Measurements from ENCODE around the gene DSPP. TPM values are rescaled to one million over a fixed set of nuclear protein-coding genes. Genes with fewer than 3 reads are reported as not detected.

Gene DSPP
- total RNA-seq, 2 experiments from 2014 or later = not detected

DNA sequence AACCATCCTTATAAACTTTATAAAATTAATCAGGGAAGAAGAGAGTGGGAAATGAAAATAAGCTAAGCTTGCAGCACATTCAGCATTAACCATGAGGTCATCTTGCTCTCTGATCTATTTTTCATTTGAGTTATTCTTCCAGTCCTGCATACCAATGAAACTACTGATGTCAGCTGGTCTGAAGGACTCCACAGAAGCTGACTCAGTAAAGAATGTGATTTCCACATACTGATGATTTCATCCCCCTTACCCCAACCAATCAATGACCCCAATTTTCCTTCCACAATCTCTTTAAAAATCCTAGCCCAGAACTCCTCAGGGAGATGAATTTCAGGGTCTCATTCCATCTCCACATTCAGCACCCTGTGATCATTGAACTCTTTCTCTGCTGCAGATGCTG is 18.8 kb upstream of the DSPP start:
- H3K4me1 Mint-ChIP-seq = no peaks in the 10 kb centered on the region
- H3K27me3 Mint-ChIP-seq = peaks cover 12% of the 10 kb centered on the region
- no peak for DNase-seq
- H3K9me3 Mint-ChIP-seq (ENCODE audit: low read depth) = peaks cover 3% of the 10 kb centered on the region
- H3K4me3 Mint-ChIP-seq = no peak overlapping the region
- no peak for ATAC-seq
- no peak overlapping the region for H3K27ac Mint-ChIP-seq
- no peaks in the 10 kb centered on the region for H3K36me3 Mint-ChIP-seq
- CTCF ChIA-PET = no interaction called here

DNA sequence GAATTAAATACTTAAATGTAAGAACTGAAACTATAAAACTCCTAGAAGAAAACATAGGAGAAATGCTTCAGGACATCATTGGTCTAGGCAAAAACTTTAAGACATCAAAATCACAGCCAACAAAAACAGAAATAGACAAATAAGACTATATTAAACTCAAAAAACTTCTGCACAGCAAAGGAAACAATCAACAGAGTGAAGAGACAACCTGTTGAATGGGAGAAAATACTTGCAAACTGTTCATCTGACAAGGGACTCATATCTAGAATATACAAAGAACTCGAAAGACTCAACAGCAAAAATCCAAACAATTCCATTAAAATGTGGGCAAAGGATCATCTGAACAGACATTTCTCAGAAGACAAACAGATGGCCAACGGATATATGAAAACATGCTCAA is 16.2 kb upstream of the DSPP start:
- Mint-ChIP-seq H3K36me3 (no peaks in the 10 kb centered on the region), H3K9me3 (ENCODE audit: low read depth) (peaks cover 3% of the 10 kb centered on the region), H3K27me3 (peaks cover 14% of the 10 kb centered on the region), H3K4me1 (no peaks in the 10 kb centered on the region), H3K4me3 (no peak overlapping the region), H3K27ac (no peak overlapping the region)
- ATAC-seq (no peak), DNase-seq (no peak)
- CTCF ChIA-PET = no interaction called here

DNA sequence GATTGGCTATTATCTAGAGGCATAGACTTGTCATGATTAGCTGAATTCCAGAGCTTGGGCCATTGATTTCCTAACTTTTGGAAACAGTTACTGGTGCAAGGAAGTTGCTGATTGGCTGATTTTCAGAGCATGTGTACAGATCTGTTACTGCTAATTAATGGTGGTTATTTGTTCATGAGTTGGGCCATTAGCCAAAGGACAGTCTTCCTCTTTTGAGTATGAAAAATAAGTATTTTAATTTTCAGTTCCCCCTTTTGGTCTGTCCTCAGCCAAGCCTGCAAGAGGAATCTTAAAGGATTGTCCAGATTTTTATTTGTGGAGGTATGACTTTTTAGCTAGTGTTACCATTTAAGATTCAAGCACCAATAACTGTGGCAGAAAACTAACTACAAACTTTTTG is 7.0 kb upstream of the DSPP start:
- Mint-ChIP-seq H3K27ac (no peak overlapping the region), H3K4me3 (no peak overlapping the region), H3K9me3 (ENCODE audit: low read depth) (no peaks in the 10 kb centered on the region), H3K4me1 (no peaks in the 10 kb centered on the region), H3K36me3 (no peaks in the 10 kb centered on the region), H3K27me3 (peaks cover 36% of the 10 kb centered on the region)
- no peak for ATAC-seq
- CTCF ChIA-PET = no interaction called here
- DNase-seq = no peak

DNA sequence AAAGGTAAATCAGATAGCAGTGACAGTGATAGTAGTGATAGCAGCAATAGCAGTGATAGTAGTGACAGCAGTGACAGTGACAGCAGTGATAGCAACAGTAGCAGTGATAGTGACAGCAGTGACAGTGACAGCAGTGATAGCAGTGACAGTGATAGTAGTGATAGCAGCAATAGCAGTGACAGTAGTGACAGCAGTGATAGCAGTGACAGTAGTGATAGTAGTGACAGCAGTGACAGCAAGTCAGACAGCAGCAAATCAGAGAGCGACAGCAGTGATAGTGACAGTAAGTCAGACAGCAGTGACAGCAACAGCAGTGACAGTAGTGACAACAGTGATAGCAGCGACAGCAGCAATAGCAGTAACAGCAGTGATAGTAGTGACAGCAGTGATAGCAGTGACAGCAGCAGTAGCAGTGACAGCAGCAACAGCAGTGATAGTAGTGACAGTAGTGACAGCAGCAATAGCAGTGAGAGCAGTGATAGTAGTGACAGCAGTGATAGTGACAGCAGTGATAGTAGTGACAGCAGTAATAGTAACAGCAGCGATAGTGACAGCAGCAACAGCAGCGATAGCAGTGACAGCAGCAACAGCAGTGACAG is 6.1 kb downstream of the DSPP start:
- CTCF ChIA-PET = no interaction called here
- no peak for DNase-seq
- Mint-ChIP-seq H3K4me1 (no peaks in the 10 kb centered on the region), H3K9me3 (ENCODE audit: low read depth) (no peaks in the 10 kb centered on the region), H3K27me3 (peaks cover 11% of the 10 kb centered on the region), H3K27ac (no peak overlapping the region), H3K4me3 (no peak overlapping the region), H3K36me3 (no peaks in the 10 kb centered on the region)
- no peak for ATAC-seq

DNA sequence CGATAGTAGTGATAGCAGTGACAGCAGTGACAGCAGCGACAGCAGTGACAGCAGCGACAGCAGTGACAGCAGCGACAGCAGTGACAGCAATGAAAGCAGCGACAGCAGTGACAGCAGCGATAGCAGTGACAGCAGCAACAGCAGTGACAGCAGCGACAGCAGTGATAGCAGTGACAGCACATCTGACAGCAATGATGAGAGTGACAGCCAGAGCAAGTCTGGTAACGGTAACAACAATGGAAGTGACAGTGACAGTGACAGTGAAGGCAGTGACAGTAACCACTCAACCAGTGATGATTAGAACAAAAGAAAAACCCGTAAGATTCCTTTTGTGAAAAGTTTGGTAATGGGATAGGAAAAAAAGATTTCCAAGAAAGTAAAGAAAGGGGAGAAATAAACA is 7.9 kb downstream of the DSPP start:
- Mint-ChIP-seq H3K9me3 (ENCODE audit: low read depth) (no peaks in the 10 kb centered on the region), H3K36me3 (no peaks in the 10 kb centered on the region), H3K27me3 (peaks cover 15% of the 10 kb centered on the region), H3K27ac (no peak overlapping the region), H3K4me1 (no peaks in the 10 kb centered on the region), H3K4me3 (no peak overlapping the region)
- DNase-seq = no peak
- no peak for ATAC-seq
- CTCF ChIA-PET = no interaction called here

DNA sequence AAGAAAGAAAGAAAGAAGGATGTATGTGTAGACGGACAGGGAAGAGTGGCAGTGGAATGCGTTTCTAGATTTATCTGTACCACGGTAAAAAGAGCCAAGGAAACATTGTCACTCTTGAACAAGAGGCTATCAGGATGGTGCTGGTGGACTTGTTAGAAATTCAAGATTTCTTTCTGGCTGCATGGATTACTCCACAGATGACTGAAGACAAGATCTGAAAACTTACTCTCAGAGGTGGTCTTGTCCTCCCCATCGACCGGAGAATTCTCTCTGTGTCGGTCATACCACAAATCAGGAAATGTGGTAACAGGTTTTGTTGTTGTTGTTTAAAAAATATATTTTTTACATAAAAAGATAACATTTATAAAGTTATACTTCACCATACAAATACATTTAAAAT is 11.8 kb downstream of the DSPP start:
- H3K36me3 Mint-ChIP-seq = no peaks in the 10 kb centered on the region
- ATAC-seq (no peak), DNase-seq (no peak)
- H3K9me3 Mint-ChIP-seq (ENCODE audit: low read depth) = no peaks in the 10 kb centered on the region
- H3K4me1 Mint-ChIP-seq = no peaks in the 10 kb centered on the region
- no peak overlapping the region for H3K27ac Mint-ChIP-seq
- peaks cover 11% of the 10 kb centered on the region for H3K27me3 Mint-ChIP-seq
- no peak overlapping the region for H3K4me3 Mint-ChIP-seq
- CTCF ChIA-PET = no interaction called here

DNA sequence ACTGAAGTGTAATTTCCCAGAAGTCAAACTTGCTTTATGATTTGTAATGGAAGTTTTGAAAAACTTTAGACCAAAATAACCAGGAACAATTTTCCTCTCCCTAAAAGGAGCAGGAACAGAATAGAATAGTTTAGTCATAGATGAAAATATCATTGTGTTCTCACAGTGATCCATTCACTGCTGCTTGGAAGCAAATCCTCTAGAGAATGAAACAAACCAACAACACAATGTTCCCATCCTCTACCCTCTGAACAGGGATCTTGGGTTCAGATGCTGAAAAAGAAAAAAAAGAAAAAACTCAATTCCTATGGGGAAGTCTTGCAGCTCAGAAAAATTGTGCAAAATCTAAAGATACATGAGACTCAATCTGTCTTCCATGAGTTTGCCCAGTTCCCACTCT is 12.2 kb downstream of the DSPP start:
- Mint-ChIP-seq H3K4me1 (no peaks in the 10 kb centered on the region), H3K27me3 (peaks cover 11% of the 10 kb centered on the region), H3K4me3 (no peak overlapping the region), H3K27ac (no peak overlapping the region), H3K9me3 (ENCODE audit: low read depth) (no peaks in the 10 kb centered on the region), H3K36me3 (no peaks in the 10 kb centered on the region)
- no peak for ATAC-seq
- CTCF ChIA-PET = no interaction called here
- no peak for DNase-seq

DNA sequence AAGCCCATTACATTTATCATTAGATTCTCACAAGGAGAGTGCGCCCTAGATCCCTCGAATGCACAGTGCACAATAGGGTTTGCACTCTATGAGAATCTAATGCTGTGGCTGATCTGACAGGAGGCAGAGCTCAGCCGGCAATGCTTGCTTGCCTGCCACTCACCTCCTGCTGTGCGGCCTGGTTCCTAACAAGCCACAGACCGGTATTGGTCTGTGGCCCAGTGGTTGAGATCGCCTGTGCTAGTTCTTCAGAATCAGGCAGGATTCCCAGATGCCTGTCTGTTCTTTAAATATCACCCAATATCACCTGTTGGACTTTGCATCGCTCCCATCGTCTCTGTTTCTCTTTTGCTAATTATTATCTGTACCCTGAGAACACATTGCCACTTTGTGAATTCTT is 14.0 kb downstream of the DSPP start:
- no peak for ATAC-seq
- no peaks in the 10 kb centered on the region for H3K4me1 Mint-ChIP-seq
- no peaks in the 10 kb centered on the region for H3K36me3 Mint-ChIP-seq

DNA sequence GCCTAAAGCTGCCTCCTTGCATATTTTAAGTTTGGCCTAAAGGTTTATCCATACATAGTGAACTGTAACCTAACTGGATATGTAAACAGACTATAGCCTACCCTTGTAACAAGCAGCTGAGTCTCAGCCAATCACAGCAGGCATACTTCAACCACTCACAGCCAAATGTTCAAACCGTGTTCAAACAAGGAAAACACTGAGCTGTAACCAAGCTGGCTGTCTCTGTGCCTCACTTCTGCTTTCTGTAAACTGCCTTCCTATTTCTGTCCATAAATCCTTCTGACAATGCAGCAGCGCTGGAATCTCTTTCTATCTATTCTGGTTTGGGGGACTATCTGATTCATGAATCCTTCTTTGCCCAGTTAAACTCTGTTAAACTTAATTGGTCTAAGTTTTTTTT is 16.4 kb downstream of the DSPP start:
- Mint-ChIP-seq H3K36me3 (no peaks in the 10 kb centered on the region), H3K9me3 (ENCODE audit: low read depth) (no peaks in the 10 kb centered on the region), H3K4me3 (no peak overlapping the region), H3K27ac (no peak overlapping the region), H3K27me3 (peaks cover 4% of the 10 kb centered on the region), H3K4me1 (no peaks in the 10 kb centered on the region)
- DNase-seq (no peak), ATAC-seq (no peak)
- CTCF ChIA-PET = no interaction called here

More for the DNA sequence above, 14.0 kb downstream of the DSPP start:
- Mint-ChIP-seq H3K9me3 (ENCODE audit: low read depth) (no peaks in the 10 kb centered on the region), H3K27ac (no peak overlapping the region), H3K27me3 (peaks cover 11% of the 10 kb centered on the region), H3K4me3 (no peak overlapping the region)
- CTCF ChIA-PET = no interaction called here
- DNase-seq = no peak

DNA sequence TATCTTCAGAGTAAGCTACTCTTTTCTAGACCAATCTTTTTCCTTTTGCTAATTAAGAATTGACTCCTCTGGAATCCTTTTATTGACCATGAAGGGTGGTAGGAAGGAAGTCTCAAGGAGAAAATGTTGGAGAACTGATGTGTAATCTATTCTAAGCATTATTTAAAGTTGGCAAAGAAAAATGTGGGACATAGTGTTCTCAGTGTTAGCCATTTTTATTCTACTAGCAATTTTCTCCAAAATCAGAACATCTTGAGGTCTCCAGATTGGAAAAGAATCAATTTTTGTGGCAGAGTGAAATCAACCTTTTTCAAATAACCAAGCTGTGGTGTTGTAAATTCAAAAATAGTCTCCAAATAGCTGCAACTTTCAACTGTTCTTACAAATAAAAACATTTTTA is 23.3 kb downstream of the DSPP start:
- no peaks in the 10 kb centered on the region for H3K36me3 Mint-ChIP-seq
- H3K27ac Mint-ChIP-seq = no peak overlapping the region
- no peak for ATAC-seq
- peaks cover 6% of the 10 kb centered on the region for H3K27me3 Mint-ChIP-seq
- no peaks in the 10 kb centered on the region for H3K4me1 Mint-ChIP-seq
- no peak overlapping the region for H3K4me3 Mint-ChIP-seq
- H3K9me3 Mint-ChIP-seq (ENCODE audit: low read depth) = no peaks in the 10 kb centered on the region
- DNase-seq = no peak
- CTCF ChIA-PET = no interaction called here

DNA sequence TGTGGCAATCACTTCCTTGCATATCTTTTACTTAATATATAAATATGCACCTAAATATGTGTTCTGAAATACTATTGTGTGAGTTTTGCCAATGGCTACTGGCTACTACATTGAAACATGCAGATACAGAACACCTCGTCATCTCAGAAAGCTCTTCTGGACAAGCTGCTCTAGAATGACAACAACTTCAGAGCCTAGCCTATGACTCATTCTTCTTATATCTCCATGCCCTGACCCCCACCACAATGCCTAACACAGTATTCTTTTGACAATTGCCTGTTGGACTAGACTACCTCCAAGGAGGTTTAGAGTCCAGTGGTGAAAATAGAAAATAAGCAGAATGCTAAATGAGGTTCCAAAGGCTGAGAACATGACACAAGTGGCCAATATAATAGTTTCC is 24.1 kb downstream of the DSPP start:
- Mint-ChIP-seq H3K4me1 (no peaks in the 10 kb centered on the region), H3K27ac (no peak overlapping the region), H3K27me3 (peaks cover 6% of the 10 kb centered on the region), H3K9me3 (ENCODE audit: low read depth) (no peaks in the 10 kb centered on the region), H3K36me3 (no peaks in the 10 kb centered on the region), H3K4me3 (no peak overlapping the region)
- CTCF ChIA-PET = no interaction called here
- DNase-seq (no peak), ATAC-seq (no peak)

DNA sequence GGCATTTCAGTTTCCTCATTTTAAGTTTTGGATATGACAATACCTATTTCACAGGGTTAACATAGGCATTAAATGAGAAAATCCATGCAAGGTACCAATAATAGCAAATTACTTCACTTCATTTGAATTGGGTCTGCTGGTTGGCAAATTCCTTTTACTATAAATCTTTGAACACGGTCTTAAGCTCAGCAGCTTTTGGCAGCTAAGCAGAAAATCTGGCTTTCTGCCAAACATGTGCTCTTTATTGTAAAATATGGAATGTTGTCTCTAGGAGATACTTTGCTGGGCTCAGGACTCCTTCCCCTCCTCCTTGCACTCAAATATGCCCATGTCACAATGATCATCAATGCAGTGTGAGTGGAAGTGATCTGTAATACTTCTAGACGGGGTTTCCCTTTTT is 24.9 kb downstream of the DSPP start:
- no peaks in the 10 kb centered on the region for H3K9me3 Mint-ChIP-seq (ENCODE audit: low read depth)

DNA sequence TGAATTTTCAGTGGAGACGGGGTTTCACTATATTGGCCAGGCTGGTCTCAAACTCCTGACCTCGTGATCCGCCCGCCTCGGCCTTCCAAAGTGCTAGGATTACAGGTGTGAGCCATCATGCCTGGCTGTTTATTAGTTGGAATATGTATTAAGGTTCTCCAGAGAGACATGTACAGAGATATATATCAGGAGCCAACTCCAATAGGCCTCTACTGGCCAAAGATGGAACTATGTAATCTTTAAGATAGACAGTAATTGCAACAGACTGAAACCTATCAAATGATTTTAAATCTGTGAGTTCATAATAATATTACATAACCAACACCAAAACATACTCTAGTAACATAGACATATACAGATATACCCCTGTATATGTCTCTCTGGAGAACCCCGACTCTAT is 36.0 kb downstream of the DSPP start:
- H3K4me3 Mint-ChIP-seq = no peak overlapping the region
- no peaks in the 10 kb centered on the region for H3K4me1 Mint-ChIP-seq
- CTCF ChIA-PET = no interaction called here
- H3K27me3 Mint-ChIP-seq = peaks cover 15% of the 10 kb centered on the region
- no peaks in the 10 kb centered on the region for H3K9me3 Mint-ChIP-seq (ENCODE audit: low read depth)
- no peak for DNase-seq
- no peak overlapping the region for H3K27ac Mint-ChIP-seq
- ATAC-seq = no peak
- H3K36me3 Mint-ChIP-seq = no peaks in the 10 kb centered on the region

More for the DNA sequence above, 24.9 kb downstream of the DSPP start:
- Mint-ChIP-seq H3K4me3 (no peak overlapping the region), H3K27ac (no peak overlapping the region), H3K27me3 (peaks cover 6% of the 10 kb centered on the region), H3K4me1 (no peaks in the 10 kb centered on the region), H3K36me3 (no peaks in the 10 kb centered on the region)
- ATAC-seq (no peak), DNase-seq (no peak)
- CTCF ChIA-PET = interaction anchor here (1.3 kb wide), 1 partner anchor 216 kb away, joined by 3 read pairs; no protein-coding TSS in a partner anchor

DNA sequence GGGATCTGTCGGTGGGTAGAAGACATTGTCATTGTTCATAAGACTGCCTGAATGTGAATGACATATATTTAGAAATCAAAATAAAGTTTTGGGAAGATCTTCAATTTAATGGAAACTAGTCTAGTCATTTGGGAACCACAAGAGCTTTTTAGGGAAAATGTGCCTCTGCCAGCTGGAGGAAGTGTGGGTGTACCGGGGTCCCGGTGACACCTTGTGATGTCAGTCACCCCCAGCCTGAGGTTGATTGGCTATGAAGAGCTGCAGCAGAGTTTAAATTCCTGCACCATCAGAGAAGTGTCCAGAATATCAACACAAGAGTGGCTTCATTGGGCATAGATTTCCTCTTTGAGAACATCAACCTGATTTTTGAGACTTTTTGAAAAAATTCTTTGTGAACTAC is 41.7 kb downstream of the DSPP start, which contains the start of gene DMP1:
TSS of gene DMP1 (plus strand) at position 301 of the 400 bp plus-strand sequence. CDS start 6,213 bp downstream, outside the sequence.
- DNase-seq (no peak), ATAC-seq (no peak)
- CTCF ChIA-PET = no interaction called here
- H3K4me3 Mint-ChIP-seq = no peak within 1 kb of the TSS
- no peaks in the 10 kb centered on the region for H3K4me1 Mint-ChIP-seq
- no peak within 1 kb of the TSS for H3K27ac Mint-ChIP-seq
- H3K27me3 Mint-ChIP-seq = peaks cover 25% of the 10 kb centered on the region
- H3K36me3 Mint-ChIP-seq = no peaks in the 10 kb centered on the region
- H3K9me3 Mint-ChIP-seq (ENCODE audit: low read depth) = no peaks in the 10 kb centered on the region

DNA sequence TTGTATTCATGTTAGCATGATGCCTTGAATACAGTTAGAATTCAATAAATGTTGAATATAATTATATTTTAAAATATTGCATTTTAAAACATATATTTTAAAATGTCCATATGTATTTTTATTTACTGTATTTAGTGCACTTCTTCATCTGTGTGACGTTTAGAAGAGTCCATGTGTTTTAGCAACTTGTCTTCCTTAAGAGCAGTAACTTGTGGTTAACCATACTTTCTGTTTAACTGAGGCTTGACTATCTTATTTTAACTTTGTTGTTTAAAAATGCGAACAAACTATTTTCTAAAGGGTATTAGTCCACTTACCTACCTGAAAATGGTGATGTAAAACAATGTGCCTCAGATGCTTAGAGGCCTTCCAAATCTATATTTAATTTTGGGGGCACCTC is 42.6 kb downstream of the DSPP start:
- no peak for DNase-seq
- CTCF ChIA-PET = no interaction called here
- no peak for ATAC-seq
- Mint-ChIP-seq H3K9me3 (ENCODE audit: low read depth) (no peaks in the 10 kb centered on the region), H3K27ac (no peak overlapping the region), H3K4me3 (no peak overlapping the region), H3K36me3 (no peaks in the 10 kb centered on the region), H3K27me3 (peaks cover 25% of the 10 kb centered on the region), H3K4me1 (no peaks in the 10 kb centered on the region)
